Endothelial cell (in vitro differentiated cells): ENCODE data around the gene OR10D3. TPM values are rescaled to one million over a fixed set of nuclear protein-coding genes. Genes with fewer than 3 reads are reported as not detected.

Source experiments
- DNase-seq: peaks from one replicate; pipeline ENCODE4 v3.0.0; 2021; ENCODE audit warnings: low spot score
- H3K27ac Mint-ChIP-seq: one replicate; pipeline ENCODE4 v1.8.0; 2021; ENCODE audit warnings: mixed read lengths, inconsistent platforms; ENCODE audit not compliant: unreplicated experiment
- H3K27me3 Mint-ChIP-seq: one replicate; pipeline ENCODE4 v1.8.0; 2021; ENCODE audit warnings: mild to moderate bottlenecking, moderate library complexity, mixed read lengths, inconsistent platforms; ENCODE audit not compliant: unreplicated experiment
- H3K36me3 Mint-ChIP-seq: one replicate; pipeline ENCODE4 v1.8.0; 2021; ENCODE audit warnings: mild to moderate bottlenecking, low read depth, mixed read lengths, inconsistent platforms; ENCODE audit not compliant: unreplicated experiment
- H3K4me1 Mint-ChIP-seq: one replicate; pipeline ENCODE4 v1.8.0; 2021; ENCODE audit warnings: mild to moderate bottlenecking, mixed read lengths, inconsistent platforms; ENCODE audit not compliant: unreplicated experiment
- H3K4me3 Mint-ChIP-seq: one replicate; pipeline ENCODE4 v1.8.0; 2021; ENCODE audit warnings: mild to moderate bottlenecking, mixed read lengths, inconsistent platforms; ENCODE audit not compliant: unreplicated experiment
- H3K9me3 Mint-ChIP-seq: one replicate; pipeline ENCODE4 v1.8.0; 2021; ENCODE audit warnings: mixed read lengths, inconsistent platforms; ENCODE audit not compliant: unreplicated experiment
- CTCF ChIP-seq: fragments of 200-600 bp; sonication (generic); IDR thresholded peaks from one replicate; pipeline ENCODE4 v1.5.0; 2021; ENCODE audit warnings: antibody characterized with exemption; ENCODE audit not compliant: unreplicated experiment
- total RNA-seq: library from RNA; stranded (reverse); fragmentation: NEBNext Ultra II Directional; extraction: Animal tissue kit (Norgen Biotek cat#: 25700); gene quantifications from one replicate; pipeline ENCODE4 v1.2.1, GENCODE V29; 2021; ENCODE audit not compliant: unreplicated experiment

Gene OR10D3
- total RNA-seq, 1 donor from 2014 or later: 0.67 TPM

- Mint-ChIP-seq H3K9me3 (no peaks in the 10 kb centered on the region), H3K27me3 (no peaks in the 10 kb centered on the region), H3K4me1 (no peaks in the 10 kb centered on the region), H3K27ac (no peak overlapping the region), H3K4me3 (no peak overlapping the region), H3K36me3 (no peaks in the 10 kb centered on the region)
- TF ChIP-seq CTCF: no peak
- DNase-seq: no peak
Measured at GRCh38 chr11:124200671-124201070, 17.5 kb downstream of the OR10D3 start.

- H3K36me3 Mint-ChIP-seq: no peaks in the 10 kb centered on the region
- no peaks in the 10 kb centered on the region for H3K4me1 Mint-ChIP-seq
- no peak overlapping the region for H3K27ac Mint-ChIP-seq
- no peak for DNase-seq
- H3K4me3 Mint-ChIP-seq: no peak overlapping the region
- no peaks in the 10 kb centered on the region for H3K27me3 Mint-ChIP-seq
- TF ChIP-seq CTCF: no peak
- no peaks in the 10 kb centered on the region for H3K9me3 Mint-ChIP-seq
Measured at GRCh38 chr11:124202951-124203350, 19.8 kb downstream of the OR10D3 start.

GRCh38 chr11:124204008-124204407 lies 20.9 kb downstream of the OR10D3 start:
- Mint-ChIP-seq H3K27me3 (no peaks in the 10 kb centered on the region), H3K9me3 (no peaks in the 10 kb centered on the region), H3K4me3 (no peak overlapping the region), H3K4me1 (no peaks in the 10 kb centered on the region), H3K36me3 (no peaks in the 10 kb centered on the region), H3K27ac (no peak overlapping the region)
- no peak for TF ChIP-seq CTCF
- DNase-seq: no peak

GRCh38 chr11:124207102-124207792 lies 24.1 kb downstream of the OR10D3 start:
- peaks cover 1% of the 10 kb centered on the region for H3K27me3 Mint-ChIP-seq
- DNase-seq: no peak
- H3K36me3 Mint-ChIP-seq: no peaks in the 10 kb centered on the region
- no peaks in the 10 kb centered on the region for H3K9me3 Mint-ChIP-seq
- no peaks in the 10 kb centered on the region for H3K4me1 Mint-ChIP-seq
- no peak overlapping the region for H3K4me3 Mint-ChIP-seq
- no peak overlapping the region for H3K27ac Mint-ChIP-seq
- TF ChIP-seq CTCF: no peak

- no peak overlapping the region for H3K27ac Mint-ChIP-seq
- no peak overlapping the region for H3K4me3 Mint-ChIP-seq
- no peak for DNase-seq
- no peaks in the 10 kb centered on the region for H3K36me3 Mint-ChIP-seq
- TF ChIP-seq CTCF: no peak
- no peaks in the 10 kb centered on the region for H3K9me3 Mint-ChIP-seq
- no peaks in the 10 kb centered on the region for H3K4me1 Mint-ChIP-seq
- peaks cover 1% of the 10 kb centered on the region for H3K27me3 Mint-ChIP-seq
Measured at GRCh38 chr11:124209824-124210357, 26.7 kb downstream of the OR10D3 start.
